Activated T-cell treated with anti-CD3 and anti-CD28 coated beads, Interleukin-2, amount 50 U/mL, for 48 hours (primary cell): ENCODE measurements around the gene MYRIP.
"Not testable (repeated sequence)": the region's sequence is repeated elsewhere in the genome, so short reads cannot be mapped to it uniquely, and the experiment has no call there.

Experiments used
- DNase-seq, 2 experiments: peaks; one replicate each; pipeline ENCODE4 v3.0.0-alpha.2; 2020

Gene MYRIP

DNA sequence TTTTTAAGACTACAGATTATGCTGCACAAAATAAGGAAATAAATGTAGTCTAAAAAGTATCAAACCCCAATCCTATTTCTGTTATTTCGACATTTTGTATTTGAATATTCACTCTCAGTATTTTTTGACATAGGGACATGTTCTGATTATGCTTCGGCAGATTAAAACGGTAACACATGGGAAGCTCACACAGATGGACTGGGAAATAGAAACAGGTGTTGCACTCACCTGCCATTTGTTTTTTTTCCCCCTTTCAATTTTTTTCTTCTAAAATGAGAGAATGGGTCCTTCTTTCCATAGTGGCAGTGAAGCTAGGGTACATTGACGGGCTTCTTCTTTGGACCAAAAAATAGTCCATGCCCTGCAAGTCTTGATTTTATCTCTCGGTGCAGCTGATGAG, 163.1 kb downstream of the MYRIP start:
- no peak for DNase-seq

DNA sequence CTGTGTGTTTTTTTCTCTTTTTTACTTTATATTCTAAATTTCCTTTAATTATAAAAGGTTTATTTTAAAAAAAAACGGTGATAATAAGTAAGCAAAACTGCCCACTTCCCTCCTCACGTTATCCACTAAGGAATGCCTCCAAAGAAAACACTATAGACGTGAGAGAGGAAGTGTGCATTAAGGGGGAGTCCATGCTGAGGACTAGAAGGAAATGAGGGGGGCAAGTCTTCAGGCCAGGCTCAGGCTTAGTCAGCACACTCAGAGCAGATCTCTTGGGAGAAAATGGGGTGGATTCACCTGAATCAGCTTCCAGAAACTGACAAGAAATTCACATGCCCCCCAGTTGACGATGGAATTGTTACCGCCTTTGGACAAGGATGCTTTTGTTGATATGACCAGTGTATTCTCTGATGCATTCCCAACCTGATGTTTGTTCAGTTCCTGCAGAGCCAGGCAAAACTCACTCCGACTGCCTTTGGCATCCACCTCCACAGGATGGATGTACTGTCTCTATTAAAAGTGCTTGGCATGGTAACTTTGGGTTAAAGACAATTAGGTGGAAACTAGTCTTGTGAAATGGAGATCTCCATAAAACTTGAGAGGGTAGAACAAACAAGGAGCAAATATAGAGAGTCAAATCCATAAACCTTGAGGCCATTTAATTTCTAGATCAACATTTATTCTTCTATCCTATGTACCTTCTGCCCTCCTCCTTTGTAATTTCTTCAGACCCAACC, 167.8 kb downstream of the MYRIP start:
- DNase-seq = no peak

DNA sequence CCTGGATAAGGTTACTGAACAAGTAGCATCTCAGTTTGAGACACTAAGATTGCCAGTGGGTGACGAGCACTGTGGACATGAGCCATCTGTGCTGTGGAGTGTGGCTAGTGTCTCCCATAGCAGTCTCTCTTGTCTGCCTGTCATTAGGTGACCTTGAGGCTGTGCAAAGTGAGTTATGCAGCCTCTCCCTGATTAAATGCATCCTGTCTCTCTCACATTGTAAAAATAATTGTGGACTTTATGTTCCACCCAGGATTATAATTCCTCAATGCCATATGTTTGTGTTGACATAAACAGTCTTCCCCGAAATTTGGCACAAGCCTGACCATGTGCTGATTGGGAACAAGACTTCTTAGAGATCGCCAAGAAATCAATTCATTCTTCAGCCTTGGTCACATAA, 168.9 kb downstream of the MYRIP start:
- DNase-seq = no peak

DNA sequence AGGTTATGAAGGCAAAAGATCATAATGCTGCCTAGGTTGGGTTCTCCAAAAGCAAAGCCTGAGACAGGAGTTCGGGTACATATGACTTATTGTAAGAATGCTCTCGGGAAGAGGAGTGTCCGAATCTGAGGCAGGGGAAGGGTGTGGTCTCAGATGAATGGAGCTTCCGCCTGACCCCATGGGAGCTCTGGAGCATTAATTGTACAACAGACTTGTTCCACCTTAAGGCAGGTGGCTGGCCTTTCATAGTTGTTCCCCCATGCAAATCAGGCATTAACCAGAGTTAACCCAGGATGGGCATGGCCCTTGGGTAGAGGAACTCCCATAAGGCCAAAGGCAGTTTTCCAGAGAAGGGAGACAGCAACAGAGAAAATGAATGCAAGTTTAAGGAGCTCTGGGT, 170.6 kb downstream of the MYRIP start:
- no peak for DNase-seq

DNA sequence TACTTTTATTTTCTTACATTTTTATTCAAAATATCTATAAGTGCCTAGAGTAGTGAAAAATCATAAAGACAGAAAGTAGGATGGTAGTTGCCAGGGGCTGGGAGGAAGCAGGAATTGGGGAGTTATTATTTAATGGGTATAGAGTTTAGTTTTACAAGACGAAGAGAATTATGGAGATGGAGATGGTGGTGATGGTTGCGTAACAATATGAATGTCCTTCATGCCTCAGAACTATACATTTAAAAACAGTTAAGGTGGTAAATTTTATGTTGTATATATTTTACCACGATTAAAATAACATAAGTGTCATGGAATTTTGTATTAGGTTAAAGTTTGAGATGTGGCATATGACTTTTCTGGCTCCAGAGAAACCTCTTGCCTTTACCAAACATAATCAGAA, 171.4 kb downstream of the MYRIP start:
- no peak for DNase-seq

DNA sequence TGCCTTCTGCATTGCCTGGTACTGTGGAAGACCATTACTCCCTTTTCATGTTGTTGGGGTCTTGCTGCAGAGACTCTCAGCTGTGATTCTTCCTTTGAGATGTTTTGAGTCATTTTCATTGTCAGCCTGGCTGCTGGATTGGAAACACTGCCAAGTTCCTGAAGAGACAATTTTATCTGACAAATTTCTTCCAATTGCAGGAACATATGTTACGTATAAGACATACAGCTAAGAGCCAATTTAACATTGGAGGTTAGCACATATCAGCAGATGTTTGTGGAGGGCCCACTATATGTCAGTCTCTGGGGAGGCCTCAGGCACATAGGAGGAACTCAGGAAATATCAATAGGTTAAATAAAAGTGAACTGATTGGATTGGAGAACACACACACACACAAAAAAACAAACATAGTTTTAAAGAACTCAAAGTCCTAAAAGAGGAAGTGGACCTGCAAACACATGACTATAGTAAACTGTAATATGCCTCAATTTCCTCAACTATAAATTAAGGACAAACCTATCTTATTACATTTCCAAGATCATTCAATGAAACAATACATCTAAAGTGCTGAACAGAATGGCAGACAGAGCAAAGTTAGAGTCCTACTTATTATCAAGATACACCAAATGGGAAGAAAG, 172.3 kb downstream of the MYRIP start:
- DNase-seq = no peak

DNA sequence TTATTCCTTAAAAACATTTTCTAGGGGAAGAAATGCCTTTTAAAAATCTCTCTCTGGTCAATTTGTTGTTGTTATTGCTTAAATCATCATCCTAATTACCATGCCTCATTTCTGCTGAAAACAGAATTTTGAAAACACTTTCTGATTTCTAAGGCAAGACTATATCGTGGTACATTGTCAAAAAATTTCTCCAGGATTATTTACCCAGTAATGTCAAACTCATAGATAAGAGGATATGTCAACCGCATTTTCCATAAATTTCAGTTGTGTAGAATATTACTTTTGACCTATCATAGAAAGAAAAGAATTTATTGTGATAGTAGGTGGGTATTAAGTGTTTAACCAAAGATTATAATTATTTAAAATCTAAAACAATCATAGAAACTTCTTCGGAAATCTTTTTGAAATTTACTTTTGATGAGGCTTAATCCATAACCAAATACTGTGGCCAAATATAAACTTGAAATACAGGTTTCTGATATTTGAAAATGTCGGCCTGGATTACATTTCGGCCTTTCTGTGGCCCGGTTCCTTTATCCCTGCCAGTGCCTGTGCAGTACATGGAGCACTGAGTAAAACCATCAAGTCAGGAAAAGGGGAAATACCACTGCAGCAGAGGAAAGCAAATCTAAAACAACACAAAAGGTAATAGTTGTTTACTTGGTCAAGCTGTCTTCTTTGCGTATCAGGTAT, 173.4 kb downstream of the MYRIP start:
- DNase-seq = no peak

DNA sequence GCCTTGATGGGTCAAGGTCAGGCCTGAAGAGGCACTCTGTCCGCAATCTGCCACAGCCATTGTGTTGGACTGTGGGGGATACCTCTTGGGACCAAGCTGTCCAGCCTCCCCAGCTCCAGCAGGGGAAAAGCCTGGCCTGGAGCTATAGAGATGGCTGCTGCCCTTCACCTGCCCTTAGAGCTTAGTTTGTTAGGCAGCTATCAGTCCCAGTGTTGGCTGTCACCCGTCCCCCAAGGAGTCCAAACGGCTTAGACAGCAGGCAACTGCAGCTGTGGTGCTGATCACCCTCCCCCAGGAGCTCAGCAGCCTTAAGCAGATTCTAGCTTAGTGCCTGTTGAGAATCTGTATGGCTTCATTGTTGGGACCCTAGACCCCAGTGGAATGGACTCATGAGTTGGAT, 180.3 kb downstream of the MYRIP start:
- no peak for DNase-seq

DNA sequence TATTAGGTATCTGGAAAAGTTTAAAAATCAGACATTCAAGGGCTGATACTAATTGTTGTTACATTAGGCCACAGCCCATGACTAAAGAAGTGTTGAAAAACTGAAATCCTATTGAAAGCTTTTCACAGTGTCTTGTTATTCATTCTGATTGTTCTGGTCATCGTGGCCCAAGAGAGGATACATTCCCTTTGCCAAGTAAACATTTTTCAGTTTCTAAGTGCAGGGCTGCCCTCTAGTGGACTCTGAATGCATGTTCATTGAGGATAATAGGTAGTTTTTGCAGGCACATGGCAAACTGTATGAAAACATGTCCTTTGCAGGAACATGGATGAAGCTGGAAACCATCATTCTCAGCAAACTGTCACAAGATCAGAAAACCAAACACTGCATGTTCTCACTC, 181.1 kb downstream of the MYRIP start:
- peak; percentile 19 to 26 for DNase-seq

DNA sequence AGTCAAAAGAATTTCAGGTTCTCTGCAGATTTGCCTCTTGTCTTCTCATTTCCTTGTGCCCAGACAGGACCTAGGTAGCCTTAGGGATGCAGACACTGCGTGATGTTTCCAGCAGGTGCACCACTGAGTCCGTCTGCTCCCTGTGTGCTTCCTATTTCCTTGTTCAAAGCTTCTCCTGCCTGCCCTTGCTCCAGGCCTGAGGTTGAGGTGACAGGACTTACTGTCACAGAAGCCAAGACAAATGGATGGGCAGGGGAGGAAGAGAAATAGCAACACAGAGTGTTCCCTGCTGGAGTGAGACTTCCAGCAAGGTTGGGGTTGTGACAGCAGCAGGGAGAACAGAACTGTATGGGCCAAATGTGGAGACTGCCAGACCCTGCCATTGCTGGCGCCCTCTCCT, 199.4 kb downstream of the MYRIP start:
- DNase-seq = no peak

DNA sequence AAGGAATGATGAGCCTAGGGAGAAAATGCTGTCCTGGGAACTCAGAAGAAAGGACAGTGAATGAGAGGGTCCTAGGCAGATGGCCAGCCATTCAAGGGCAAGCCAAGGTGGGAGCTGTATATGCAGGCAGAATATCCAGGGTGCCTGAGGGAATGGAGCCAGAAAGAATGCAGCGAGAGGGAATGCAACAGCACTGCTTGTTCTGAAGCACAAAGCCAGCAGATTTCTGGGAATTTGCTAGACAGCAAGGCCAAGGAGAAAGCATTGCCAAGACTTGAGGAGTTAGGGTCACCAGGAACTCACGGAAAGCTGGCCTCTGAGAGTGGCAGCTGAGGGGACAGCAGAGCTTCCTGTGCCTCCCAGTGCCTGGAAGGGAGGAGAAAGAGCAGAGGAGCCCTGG, 200.6 kb downstream of the MYRIP start:
- DNase-seq = no peak

DNA sequence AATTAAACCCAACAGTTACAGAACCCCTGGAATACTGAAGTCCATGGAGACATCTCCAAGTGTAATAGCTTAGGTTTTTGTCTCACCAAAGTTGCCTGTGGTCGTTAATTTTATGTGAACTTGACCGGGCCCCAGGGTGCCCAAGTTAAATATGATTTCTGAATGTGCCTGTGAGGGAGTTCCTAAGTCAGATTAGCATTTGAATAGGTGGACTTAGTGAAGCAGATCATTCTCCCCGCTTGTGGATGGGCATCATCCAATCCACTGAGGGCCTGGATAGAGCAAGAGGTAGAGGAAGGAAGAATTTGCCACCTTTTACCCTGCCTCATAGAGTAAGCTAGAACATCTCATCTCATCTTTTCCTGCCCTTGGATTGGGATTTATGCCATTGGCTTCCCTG, 203.0 kb downstream of the MYRIP start:
- no peak for DNase-seq

DNA sequence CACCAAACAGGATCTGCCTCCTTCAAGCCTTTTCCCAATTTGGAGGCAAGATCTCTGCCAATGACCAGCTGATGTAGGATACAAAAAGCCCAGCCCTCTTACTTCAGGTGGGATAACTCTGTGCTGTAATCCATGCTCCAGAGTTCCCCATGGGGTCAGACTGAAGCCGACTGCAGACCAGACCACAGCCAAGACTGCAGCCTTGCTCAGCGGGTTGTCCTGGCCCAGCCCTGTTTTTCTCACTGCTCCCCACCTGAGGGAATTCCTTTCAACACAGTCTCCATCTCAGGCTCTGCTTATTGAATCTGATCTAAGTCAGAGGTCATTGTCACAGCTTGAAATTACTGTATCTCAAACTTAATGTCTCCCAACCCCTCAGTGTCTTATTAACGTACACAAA, 207.0 kb downstream of the MYRIP start:
- no peak for DNase-seq

DNA sequence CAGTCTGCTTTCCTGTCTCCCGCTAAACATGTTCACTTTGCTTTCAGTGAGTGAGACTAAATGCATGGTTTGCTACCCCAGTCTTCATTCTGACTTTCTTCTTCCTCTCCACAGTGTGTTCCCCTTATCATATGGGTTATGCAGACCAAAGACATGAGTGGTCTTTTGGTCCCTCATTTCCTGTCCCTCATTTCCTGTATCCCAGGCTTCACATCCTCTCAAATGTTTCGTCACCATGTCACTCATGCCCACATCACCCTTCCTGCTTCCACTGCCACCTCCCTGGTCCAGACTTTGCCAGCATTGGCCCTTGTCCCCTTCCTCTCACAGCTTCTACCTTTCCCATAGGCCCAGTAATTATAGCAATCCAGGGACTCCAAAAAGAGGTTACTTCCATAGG, 209.0 kb downstream of the MYRIP start:
- DNase-seq = no peak

DNA sequence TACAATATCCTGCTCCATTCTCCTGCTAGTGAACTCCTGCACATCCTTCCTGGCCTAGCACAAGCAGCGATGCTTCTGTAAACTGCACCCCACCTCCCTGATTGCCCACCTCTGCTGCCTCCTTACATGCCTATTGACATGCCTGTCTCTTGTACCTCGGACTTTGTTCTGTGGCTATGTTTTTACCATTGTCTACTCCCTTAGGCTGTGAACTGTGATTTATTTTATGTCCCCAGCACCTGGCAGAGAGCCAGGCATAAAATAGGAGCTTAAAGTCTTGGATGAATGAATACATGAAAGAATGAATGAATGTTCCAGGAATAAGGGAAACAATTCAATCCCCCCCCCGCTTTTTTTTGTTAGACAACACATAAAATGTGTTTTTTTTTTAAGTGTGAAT, 210.0 kb downstream of the MYRIP start:
- no peak for DNase-seq

DNA sequence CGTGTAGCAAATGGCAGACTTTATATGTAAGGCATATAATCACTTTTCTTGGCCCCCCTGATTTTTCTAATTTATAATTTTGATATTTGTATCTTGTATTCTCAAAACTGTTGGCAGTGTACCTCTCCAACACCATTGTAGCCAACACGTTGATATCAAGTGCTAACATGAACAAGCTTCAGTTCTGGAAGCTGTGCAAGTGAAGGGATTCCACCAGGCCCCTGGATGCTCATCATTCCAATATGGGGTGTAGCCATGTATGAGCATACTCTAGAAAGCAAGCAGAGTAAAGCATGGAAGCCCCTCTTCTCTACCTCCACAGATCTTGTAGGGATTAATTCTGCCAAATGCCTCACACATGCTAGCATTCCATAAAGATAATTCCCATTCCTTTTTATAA, 211.3 kb downstream of the MYRIP start:
- no peak for DNase-seq

DNA sequence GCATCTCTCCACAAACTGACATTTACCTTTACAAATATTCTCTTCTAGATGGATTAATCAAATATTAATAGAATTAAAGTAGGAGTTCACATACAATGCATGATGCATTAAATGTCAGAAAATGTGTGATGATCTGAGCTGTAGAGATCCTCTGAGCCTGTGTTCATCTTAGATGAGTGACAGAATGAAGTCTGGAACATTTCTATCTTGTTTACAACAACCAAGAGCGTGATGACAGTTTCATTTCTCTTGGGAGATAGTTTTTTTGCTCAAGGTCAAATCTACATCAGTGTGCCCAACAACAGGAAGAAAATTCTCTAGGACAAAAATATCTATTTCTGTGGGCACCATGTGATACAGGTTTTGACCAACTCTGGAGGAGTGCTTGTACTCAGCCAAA, 211.9 kb downstream of the MYRIP start:
- no peak for DNase-seq

DNA sequence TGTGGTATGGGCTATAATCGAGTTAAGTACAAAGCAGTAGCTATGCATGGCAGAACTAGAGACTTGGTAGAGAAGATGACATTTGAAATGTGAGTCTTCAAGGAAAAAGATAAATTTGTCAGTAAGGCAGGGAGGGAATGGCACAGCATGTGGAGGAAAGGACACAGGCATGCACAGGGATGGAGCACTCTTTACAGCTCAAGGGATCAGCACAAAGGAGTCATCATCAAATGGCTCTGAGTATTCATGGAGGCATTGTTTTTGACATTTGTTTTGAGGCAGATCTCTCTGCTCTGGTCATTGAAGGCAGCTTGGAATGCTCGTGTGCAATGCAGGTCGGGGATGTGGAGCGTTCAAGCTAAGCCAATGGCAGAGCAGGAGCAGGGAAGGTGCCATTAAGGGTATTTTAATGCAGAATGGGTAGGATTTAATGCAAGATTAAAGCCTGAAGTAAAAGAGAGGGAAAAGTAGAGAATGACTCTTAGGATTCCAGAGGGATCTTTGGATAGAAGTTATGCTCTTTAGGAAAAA, 213.0 kb downstream of the MYRIP start:
- DNase-seq = no peak

DNA sequence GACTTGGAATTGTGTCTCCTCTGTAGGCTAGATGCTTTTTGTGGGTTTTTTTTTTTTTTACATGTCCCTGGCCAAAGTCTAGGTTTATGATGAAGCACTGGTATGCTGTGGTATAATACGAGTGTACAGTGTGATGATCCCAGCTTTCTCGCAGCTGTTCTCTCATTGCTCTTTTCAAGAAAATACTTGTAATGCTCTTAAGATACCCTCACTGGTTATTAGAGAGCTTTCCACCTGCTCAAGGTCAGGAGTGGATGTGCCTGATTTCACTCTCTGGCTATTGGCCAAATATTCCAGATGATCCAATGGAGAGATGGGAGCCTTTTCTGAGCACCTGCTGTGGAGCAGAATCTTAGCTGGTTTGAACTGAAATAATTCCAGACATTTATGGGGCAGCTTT, 215.1 kb downstream of the MYRIP start:
- DNase-seq = no peak

DNA sequence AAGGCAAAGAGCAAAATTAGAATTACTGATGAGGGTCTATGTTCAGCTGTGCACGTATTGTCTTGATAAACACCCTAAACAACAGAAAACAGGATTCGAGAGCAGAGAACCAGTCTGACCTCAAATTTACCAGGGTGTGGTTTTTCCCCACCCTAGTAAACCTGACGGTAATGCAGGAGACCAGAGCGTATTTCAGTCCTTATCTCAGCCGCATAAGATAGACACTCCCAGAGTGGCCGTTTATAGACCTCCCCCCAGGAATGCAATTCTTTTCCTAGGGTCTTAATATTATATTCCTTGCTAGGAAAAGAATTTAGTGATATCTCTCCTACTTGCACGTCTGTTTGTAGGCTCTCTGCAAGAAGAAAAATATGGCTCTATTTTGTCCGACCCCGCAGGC, 216.5 kb downstream of the MYRIP start:
- DNase-seq = not testable (repeated sequence)

DNA sequence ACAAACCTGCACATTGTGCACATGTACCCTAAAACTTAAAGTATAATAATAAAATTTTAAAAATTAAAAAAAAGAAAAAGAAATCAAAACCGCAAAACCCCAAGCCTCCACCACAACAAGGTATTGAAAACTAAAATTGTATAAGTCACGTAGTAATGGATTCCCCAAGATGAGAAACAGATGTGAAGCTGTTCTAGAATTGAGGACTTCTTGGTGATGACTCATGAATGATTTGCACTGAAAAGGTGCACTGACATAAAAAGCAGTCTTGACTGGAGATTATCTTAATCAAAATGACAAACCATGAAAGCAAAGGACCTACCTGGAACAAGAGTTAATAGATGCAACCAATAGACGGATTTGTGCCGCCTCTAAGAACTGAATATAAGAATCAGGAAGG, 225.8 kb downstream of the MYRIP start:
- DNase-seq = no peak

DNA sequence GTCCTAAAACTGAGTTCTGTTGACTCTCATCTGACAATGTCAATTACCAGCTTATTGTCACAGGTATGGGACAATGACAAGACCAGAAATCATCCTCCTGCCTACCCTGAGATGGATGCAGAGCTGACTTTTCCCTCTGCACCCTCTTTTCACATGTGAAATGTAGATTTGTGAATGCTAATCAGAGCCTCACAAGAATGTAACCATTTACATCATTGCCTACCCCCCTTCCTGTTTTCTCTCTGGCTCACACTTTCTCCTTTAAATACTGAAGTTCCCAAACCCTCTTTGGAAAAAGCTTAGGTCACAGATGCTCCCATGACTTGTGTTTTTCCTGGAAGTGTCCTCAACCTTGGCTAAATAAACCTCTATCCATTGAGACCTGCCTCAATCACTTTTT, 228.2 kb downstream of the MYRIP start:
- DNase-seq = no peak

DNA sequence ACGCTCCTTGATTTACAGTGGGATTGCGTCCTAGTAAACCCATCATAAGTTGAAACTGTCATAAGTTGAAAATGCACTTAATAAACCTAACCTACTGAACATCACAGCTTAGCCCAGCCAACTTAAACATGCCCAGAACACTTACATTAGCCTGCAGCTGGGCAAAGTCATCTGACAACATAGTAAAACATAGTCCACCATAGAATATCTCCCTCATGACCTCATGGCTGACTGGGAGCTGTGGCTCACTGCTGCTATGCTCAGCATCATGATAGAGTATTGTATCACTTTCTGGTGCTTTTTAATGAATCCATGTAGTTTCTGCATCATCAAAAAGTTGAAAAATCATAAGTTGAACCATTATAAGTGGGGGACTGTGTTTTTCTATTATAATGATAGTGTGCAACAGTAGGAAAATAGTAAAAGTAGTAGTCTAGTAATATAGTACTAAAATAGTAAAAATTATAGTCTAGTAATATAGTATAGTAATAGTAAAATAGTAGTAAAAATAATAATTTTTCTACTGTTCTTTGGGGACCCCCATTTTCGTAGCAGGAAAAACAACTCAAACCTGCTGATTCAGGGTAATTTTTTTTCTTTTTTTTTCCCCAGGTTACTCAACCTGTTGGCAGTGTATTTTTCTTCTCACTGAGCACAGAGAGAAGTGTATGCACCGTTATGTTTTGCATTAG, 233.5 kb downstream of the MYRIP start:
- DNase-seq = no peak

DNA sequence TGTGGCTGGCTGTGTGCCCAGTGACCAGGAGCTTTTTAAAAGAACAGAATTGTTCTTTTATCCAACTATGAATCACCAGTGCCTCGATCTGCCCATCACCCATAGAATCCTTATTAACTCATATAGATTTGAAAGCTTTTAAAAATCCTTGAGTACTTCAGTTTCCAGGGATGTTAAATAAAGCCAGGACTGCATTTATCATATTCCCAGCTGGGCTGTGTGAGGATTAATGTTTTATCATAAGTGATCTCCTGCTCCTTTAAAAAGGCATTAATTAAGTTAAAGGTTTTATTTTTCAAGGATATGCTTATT, 234.0 kb downstream of the MYRIP start:
- DNase-seq = no peak
